Sigmoid colon (tissue), 7 donors: ENCODE data around the gene BMP10. TPM values are rescaled to one million over a fixed set of nuclear protein-coding genes. Genes with fewer than 3 reads are reported as not detected.
"Not testable (repeated sequence)": the region's sequence is repeated elsewhere in the genome, so short reads cannot be mapped to it uniquely, and the experiment has no call there.

Experiments used
- DNase-seq: peaks from one replicate; pipeline ENCODE4 v3.0.0-alpha.2; 2019
- H3K27ac ChIP-seq, 4 donors: fragments of 200-600 bp; sonication (generic); one replicate each; pipeline ENCODE4 v1.5.1; 2016 to 2019; ENCODE audit warnings: mild to moderate bottlenecking in 1 of 4
- H3K27me3 ChIP-seq, 3 donors: fragments of 200-600 bp; sonication (generic); one replicate each; pipeline ENCODE4 v1.5.1; 2019; ENCODE audit warnings: mild to moderate bottlenecking in 1 of 3
- H3K36me3 ChIP-seq, 4 donors: fragments of 200-600 bp; sonication (generic); one replicate each; pipeline ENCODE4 v1.5.1; 2016 to 2019
- H3K4me1 ChIP-seq, 4 donors: fragments of 200-600 bp; sonication (generic); one replicate each; pipeline ENCODE4 v1.5.1; 2017 to 2019
- H3K4me3 ChIP-seq, 4 donors: fragments of 200-600 bp; sonication (generic); one replicate each; pipeline ENCODE4 v1.5.1; 2017 to 2019; ENCODE audit warnings: mild to moderate bottlenecking in 2 of 4, moderate library complexity in 1 of 4
- H3K9me3 ChIP-seq, 4 donors: fragments of 200-600 bp in 3 of 4; sonication (generic) in 3 of 4; one replicate each; pipeline versions ENCODE4 v1.5.1 to v1.6.1; 2013 to 2019
- EP300 ChIP-seq, 4 donors: sonication (generic); formaldehyde crosslinking; IDR thresholded peaks; one replicate each; pipeline ENCODE4 v1.6.1; 2017; ENCODE audit warnings: antibody characterized with exemption in 4 of 4
- POLR2A ChIP-seq, 2 donors: fragments of 450-650 bp; IDR thresholded peaks; one replicate each; pipeline ENCODE4 v1.6.1; 2016; ENCODE audit warnings: antibody characterized with exemption in 2 of 2, mild to moderate bottlenecking in 2 of 2, moderate library complexity in 2 of 2
- POLR2AphosphoS5 ChIP-seq, 4 donors: sonication (generic); formaldehyde crosslinking; IDR thresholded peaks; one replicate each; pipeline ENCODE4 v1.6.1; 2017; ENCODE audit warnings: antibody characterized with exemption in 4 of 4
- WGBS, 2 donors: extraction: QIAGEN DNeasy Blood & Tissue Kit; methylation state at CpG; one replicate each; pipeline ENCODE4 v1.1.7; 2013; 5-methylcytosine and 5-hydroxymethylcytosine counted together
- intact Hi-C: fragments of 100-400 bp; cut with DNase I; formaldehyde crosslinking; loops from one replicate; pipeline ENCODE4 v1.15.1; 2023
- polyA plus RNA-seq, 3 donors: library from polyadenylated mRNA; stranded (reverse); fragments of 200-250 nt; gene quantifications; one replicate each; pipeline ENCODE4 v1.2.3, GENCODE V29; 2013
- total RNA-seq, 4 donors: library from RNA; depleted of rRNA; stranded (reverse); fragments of >200 nt; gene quantifications; one replicate each; pipeline ENCODE4 v1.1.0, GENCODE V29; 2016
- TF ChIP-seq, protein P1 (sequence below), 4 experiments: fragments of 450-650 bp in 3 of 4; fragments of 200-600 bp in 1 of 4; IDR thresholded peaks; one replicate each; pipeline ENCODE4 v1.5.1; 2016 to 2019; ENCODE audit warnings: antibody characterized with exemption in 4 of 4, mild to moderate bottlenecking in 3 of 4, moderate library complexity in 2 of 4
- donor health status: healthy with polysubstance abuse.
- donor health status: Bipolar disorder and iron deficiency.
- donor health status: healthy.

The BMP10 gene
- total and polyA plus RNA-seq, 7 donors = not detected

- no peaks in the 10 kb centered on the region for H3K4me1 ChIP-seq
- TF ChIP-seq POLR2A (IDR thresholded peaks at IDR 0.05) = no peak
- no peak for TF ChIP-seq POLR2AphosphoS5 (IDR thresholded peaks at IDR 0.05)
- TF ChIP-seq, protein P1, sequence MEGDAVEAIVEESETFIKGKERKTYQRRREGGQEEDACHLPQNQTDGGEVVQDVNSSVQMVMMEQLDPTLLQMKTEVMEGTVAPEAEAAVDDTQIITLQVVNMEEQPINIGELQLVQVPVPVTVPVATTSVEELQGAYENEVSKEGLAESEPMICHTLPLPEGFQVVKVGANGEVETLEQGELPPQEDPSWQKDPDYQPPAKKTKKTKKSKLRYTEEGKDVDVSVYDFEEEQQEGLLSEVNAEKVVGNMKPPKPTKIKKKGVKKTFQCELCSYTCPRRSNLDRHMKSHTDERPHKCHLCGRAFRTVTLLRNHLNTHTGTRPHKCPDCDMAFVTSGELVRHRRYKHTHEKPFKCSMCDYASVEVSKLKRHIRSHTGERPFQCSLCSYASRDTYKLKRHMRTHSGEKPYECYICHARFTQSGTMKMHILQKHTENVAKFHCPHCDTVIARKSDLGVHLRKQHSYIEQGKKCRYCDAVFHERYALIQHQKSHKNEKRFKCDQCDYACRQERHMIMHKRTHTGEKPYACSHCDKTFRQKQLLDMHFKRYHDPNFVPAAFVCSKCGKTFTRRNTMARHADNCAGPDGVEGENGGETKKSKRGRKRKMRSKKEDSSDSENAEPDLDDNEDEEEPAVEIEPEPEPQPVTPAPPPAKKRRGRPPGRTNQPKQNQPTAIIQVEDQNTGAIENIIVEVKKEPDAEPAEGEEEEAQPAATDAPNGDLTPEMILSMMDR (IDR thresholded peaks at IDR 0.05) = no peak
- no peak for TF ChIP-seq EP300 (IDR thresholded peaks at IDR 0.05)
- peaks cover 2 to 6% (median 4%) of the 10 kb centered on the region in 4 donors for H3K9me3 ChIP-seq
- no peaks in the 10 kb centered on the region for H3K27me3 ChIP-seq
- H3K4me3 ChIP-seq = no peak overlapping the region
- intact Hi-C loops = no loop called here
- DNase-seq = no peak
- H3K27ac ChIP-seq = no peak overlapping the region
- no peaks in the 10 kb centered on the region for H3K36me3 ChIP-seq
- 85 to 89% methylated on average over 4 of the region's 4 CpGs for WGBS, 2 donors
Observed at GRCh38 chr2:68901199-68901514, 30.0 kb upstream of the BMP10 start.

DNA sequence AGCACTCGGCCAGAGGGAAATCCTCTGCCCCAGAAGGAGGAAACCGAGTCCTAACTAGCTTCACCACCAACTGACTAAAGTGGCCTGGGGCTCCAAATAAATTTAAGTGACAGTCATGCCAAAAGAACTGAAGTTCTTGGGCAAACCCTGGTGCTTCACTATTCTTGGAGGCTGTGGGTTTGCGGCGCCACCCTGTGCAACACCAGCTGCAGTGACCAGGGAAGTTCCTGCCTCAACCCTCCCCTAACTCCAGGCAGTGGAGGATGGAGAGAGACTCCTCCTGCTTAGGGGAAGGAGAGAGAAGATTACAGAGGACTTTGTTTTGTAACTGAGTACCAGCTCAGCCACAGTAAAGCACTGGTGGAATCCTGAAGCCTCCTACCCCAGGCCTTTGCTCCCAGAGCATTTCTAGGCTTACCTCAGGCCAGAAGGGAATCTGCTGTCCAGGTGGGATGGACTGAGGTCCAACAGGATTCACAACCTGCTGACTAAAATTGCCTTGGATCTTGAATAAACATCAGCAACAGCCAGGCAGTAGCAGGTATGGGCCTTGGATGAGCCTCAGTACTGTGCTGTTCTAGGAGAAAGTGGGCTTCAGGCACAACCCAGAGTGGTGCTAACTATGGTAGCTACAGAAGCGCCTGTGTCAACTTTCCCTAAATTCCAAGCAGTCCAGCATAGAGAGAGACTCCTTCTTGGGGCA, 29.4 kb upstream of the BMP10 start:
- Histone ChIP-seq H3K27me3 (no peaks in the 10 kb centered on the region), H3K27ac (no peak overlapping the region), H3K4me1 (no peaks in the 10 kb centered on the region), H3K9me3 (peaks cover 2 to 6% (median 4%) of the 10 kb centered on the region in 4 donors), H3K36me3 (no peaks in the 10 kb centered on the region), H3K4me3 (no peak overlapping the region)
- 90 to 95% methylated on average over 5 of the region's 5 CpGs for WGBS, 2 donors
- DNase-seq = no peak
- intact Hi-C loops = no loop called here
- TF ChIP-seq, protein P1 (IDR thresholded peaks at IDR 0.05) = no peak
- TF ChIP-seq POLR2AphosphoS5 (IDR thresholded peaks at IDR 0.05) = no peak

- H3K27me3 ChIP-seq, H3K27ac ChIP-seq, H3K4me1 ChIP-seq, DNase-seq, H3K9me3 ChIP-seq, H3K36me3 ChIP-seq, intact Hi-C loops, H3K4me3 ChIP-seq: not testable (repeated sequence)
- 94 to 96% methylated on average over 6 of the region's 6 CpGs for WGBS, 2 donors
Observed at GRCh38 chr2:68895981-68896380, 24.8 kb upstream of the BMP10 start.

DNA sequence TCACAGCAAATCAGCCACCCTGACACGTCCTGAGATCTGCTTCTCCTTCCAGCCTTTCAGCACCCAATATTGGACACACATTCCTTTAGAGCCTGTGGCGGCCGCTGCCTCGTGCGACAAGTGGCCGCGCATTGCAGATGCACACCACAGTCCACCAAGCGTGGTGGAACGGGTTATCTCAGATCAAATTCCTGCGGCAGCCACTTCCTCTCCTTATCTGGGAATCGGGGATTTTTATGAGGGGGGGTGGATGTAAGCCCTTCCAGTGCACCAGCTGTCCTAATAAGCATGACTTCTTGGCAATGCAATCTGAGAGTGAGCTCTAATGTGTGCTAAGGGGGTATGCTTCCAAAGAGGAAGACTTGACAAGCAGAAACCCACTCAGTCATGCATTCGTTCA, 18.3 kb upstream of the BMP10 start:
- WGBS, 2 donors = 75 to 81% methylated on average over 12 of the region's 12 CpGs
- H3K9me3 ChIP-seq = peaks cover 0 to 3% (median 0%) of the 10 kb centered on the region in 4 donors
- no peak overlapping the region for H3K4me3 ChIP-seq
- intact Hi-C loops = no loop called here
- H3K4me1 ChIP-seq = no peaks in the 10 kb centered on the region
- no peak overlapping the region for H3K27ac ChIP-seq
- TF ChIP-seq EP300 (IDR thresholded peaks at IDR 0.05) (no peak), POLR2AphosphoS5 (IDR thresholded peaks at IDR 0.05) (no peak), POLR2A (IDR thresholded peaks at IDR 0.05) (no peak)
- TF ChIP-seq, protein P1 (IDR thresholded peaks at IDR 0.05) = no peak
- H3K36me3 ChIP-seq = no peaks in the 10 kb centered on the region
- DNase-seq = no peak
- H3K27me3 ChIP-seq = no peaks in the 10 kb centered on the region

- H3K36me3 ChIP-seq = no peaks in the 10 kb centered on the region
- H3K27ac ChIP-seq = no peak overlapping the region
- no peak for DNase-seq
- intact Hi-C loops = no loop called here
- TF ChIP-seq POLR2AphosphoS5 (IDR thresholded peaks at IDR 0.05) = no peak
- TF ChIP-seq, protein P1 (IDR thresholded peaks at IDR 0.05) = no peak
- TF ChIP-seq EP300 (IDR thresholded peaks at IDR 0.05) = no peak
- no peak for TF ChIP-seq POLR2A (IDR thresholded peaks at IDR 0.05)
- H3K4me3 ChIP-seq = no peak overlapping the region
- peaks cover 0 to 3% (median 0%) of the 10 kb centered on the region in 4 donors for H3K9me3 ChIP-seq
- 70 to 93% methylated on average over 1 of the region's 1 CpG for WGBS, 2 donors
- no peaks in the 10 kb centered on the region for H3K27me3 ChIP-seq
- no peaks in the 10 kb centered on the region for H3K4me1 ChIP-seq
Observed at GRCh38 chr2:68889021-68889420, 17.8 kb upstream of the BMP10 start.
